SH-SY5Y (cell line): ENCODE data around the gene MED13L.

Source experiments
- GATA2 ChIP-seq: IDR thresholded peaks from 2 replicates; pipeline ENCODE4 v1.6.1; 2011; ENCODE audit warnings: mild to moderate bottlenecking, low read depth, low read length
- GATA3 ChIP-seq: IDR thresholded peaks from 2 replicates; pipeline ENCODE4 v1.6.1; 2011; ENCODE audit warnings: low read depth, mild to moderate bottlenecking, low read length, moderate library complexity

The MED13L gene

GRCh38 chr12:116144384-116144783 is 133.1 kb downstream of the MED13L start:
- no peak for TF ChIP-seq GATA3
- no peak for TF ChIP-seq GATA2

DNA sequence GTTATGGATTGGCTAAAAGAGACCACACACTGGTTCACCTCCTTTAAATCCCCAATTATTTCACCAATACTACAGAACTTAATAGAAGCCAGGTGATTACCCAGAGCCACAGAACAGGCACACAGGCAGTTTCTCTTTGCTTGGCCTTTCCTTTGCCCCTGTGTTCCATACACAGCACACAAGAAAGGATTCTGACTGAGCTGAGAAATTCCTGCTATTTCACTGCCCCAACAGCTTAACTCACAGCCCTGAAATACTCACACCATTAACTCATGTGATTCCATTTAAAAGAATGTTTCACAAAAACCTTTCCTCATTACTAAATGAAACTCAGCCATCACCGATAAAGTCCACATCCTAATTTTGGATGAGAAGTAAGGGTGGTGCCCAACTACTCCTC is 133.6 kb downstream of the MED13L start:
- no peak for TF ChIP-seq GATA3
- TF ChIP-seq GATA2, result no peak

DNA sequence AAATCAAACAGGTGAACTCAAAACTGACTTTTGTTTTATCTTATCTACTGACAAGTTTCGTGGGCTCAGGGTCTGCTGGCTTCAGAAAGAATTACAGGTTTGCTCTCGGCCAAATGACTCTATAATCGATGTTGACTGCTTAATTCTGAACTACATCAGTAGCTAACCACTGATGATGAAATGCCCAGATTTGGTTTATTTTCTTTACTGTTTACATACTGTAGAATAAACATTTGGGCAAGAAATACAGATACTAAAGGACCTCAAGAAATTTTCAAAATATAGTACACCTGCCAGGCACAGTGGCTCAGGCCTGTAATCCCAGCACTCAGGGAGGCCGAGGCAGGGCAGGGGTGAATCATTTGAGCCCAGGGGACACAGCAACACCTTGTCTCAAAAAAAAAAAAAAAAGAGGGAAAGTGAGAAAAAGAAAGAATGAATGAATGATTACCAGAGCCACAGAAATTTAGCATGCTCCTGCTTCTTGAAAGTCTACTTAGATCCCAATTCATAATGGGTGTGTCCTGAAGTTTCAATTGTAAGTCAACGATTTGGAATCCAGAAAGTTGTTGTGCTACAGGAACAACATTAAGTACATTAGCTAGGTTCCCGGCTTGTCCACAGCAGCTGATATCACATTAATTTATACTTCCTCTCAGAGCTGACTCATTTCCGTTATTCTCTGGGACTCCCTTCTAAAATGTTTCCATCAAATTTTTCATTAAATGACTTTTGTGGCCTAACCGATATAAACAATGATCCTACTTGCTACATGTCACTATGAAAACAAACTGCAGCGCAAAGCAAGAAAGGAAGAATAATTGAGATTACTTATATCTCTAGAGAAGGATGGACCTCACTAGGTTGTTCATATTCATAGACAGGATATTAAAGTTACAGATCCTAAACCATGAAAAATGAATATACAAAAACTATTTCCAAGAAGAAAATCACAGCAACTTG is 134.3 kb downstream of the MED13L start:
- TF ChIP-seq GATA3 (no peak), GATA2 (no peak)

GRCh38 chr12:116141833-116142162 is 135.7 kb downstream of the MED13L start:
- TF ChIP-seq GATA3, result no peak
- no peak for TF ChIP-seq GATA2

DNA sequence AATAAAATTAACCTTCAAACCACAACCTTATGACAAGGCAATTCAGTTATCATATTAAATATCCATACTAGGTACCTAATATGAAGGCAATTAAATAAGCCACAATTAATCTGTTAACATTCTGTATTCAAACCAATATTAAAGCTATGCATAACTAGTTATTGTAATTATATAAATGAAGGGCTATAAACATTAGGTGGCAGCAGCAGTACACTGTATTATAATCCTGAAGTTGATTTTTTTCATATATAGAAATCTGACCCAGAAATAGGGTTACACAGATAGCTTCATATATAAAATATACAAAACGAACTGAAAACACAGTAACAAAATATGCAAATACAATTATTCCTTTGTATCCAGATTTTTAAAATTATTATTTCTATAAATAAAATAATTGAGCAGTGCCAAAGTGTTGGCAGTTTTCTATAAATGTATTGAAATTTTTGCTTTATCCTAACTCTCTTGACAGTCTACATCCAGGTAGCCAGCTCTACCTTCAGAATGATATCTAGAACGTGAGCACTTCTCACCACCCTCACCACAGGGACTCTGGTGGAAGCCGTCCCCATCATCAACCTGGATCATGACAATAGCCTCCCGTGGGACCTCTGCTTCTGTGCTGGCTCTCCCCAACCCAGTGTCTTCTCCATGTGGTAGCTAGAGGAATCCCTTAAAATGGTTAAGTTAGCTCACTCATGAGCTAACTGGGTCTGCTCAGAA is 136.2 kb downstream of the MED13L start:
- no peak for TF ChIP-seq GATA3
- no peak for TF ChIP-seq GATA2

DNA sequence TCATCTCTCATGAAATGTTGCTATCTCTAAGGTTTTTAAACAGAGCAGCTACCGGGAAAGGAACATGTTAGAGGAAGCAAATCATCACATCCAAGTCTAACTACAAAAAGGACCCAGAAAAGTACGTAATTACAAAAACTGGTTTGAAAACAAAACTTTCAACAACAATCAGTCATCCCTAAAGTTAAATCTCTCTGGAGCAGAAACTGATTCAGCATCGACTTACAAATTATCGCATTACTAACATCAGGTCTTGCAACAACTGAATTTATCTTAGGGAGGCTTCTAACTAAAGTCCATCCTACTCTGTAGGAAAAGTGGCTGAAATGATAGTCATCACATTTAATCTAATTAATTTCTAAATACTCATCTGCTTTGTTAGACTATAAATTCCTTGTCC is 137.0 kb downstream of the MED13L start:
- TF ChIP-seq GATA2, result no peak
- no peak for TF ChIP-seq GATA3

DNA sequence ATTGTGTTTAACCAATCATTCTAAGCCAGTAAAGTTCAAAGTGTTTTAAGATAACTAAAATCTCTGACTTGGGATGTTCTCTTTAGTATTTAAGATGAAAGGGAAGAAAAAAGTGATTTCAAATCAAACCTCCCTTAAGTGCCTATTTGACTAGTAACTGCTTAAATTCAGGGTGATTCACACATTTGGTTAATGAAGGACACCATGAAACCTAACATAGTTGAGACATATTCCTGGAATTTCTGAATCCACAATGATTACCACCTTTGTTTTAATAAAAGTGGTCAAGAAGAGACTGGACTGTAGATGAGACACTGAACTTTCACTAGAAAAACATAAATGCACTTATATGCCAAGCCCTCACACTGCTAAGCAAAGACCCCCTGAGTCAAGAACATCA is 138.7 kb downstream of the MED13L start:
- TF ChIP-seq GATA3 (no peak), GATA2 (no peak)

GRCh38 chr12:116138364-116138763 is 139.1 kb downstream of the MED13L start:
- no peak for TF ChIP-seq GATA3
- no peak for TF ChIP-seq GATA2

DNA sequence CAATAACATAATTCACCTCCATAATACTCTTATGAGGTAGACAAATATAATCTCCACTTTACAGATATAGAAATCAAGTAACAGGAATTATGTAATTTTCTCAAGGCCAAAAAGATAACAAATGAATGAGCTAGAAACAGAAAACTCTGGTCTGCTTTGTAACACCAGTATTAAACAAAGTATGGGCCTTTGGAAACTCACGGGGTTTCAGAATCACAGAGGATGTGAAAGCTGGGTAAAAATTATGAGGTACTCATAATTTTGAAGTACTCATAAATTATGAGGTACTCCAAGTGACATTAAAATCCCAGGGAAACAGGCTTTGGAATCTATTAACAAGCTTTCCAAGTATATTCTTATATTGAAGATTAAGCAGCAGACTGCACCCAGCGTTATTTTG is 140.2 kb downstream of the MED13L start:
- no peak for TF ChIP-seq GATA3
- no peak for TF ChIP-seq GATA2

- no peak for TF ChIP-seq GATA2
- no peak for TF ChIP-seq GATA3
Measured at GRCh38 chr12:116136340-116136739, 141.2 kb downstream of the MED13L start.

DNA sequence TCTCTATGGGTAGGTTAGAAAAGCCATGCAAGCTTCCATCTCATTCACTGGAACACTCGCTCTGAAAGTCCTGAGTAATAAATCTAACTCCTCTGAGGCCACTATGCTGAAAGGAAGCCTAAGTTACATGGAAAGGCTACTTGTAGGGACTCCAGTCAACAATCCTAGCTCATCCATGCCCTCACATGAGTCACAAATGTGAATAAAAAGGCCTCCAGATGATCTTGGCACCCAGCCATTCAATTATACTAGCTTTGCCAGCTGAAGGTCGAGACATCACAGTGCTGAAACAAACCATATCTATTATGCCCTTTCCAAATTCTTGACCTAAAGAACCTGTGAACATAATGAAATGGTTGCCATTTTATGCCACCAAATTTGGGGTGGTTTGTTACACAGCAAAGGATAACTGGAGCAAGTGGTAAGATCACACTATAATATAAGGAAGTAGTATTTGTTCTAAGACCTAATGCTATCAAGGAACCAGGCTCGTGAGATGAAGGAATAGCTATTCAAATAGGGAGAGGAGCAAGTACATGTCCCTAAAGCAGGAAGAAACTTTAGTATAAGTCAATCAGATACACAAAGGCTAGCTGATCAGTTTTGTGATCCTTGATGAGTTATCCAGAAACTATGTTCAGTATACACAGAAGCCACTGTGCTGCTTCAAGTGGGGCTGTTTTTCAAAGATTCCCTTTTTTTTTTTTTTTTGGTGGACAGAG is 142.1 kb downstream of the MED13L start:
- TF ChIP-seq GATA3 (no peak), GATA2 (no peak)

DNA sequence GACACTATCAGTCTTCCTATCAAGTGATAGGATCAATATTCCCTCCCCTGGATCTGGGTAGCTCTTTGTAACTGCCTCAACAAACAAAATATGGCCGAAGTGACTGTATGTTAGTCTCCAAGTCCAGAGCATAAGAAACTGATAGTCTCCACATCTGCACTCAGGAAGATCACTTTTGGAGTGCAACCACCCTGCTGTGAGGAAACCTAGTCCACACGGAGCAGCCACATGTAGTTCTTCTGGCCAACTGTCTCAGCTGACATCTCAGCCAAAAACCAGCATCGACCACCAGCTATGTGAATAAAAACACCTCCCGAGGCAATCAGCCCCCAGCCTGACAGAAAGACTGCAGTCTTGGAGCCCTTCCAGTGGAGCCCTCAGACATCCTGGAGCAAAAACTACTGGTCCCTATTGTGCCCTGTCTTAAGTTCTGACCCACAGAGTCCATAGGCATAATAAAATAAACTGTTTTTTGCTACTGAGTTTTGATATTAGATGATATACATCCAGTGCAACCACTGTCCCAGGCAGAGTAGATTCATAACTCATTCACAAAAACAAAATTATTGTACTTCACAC is 143.8 kb downstream of the MED13L start:
- TF ChIP-seq GATA3 (no peak), GATA2 (no peak)

- TF ChIP-seq GATA3, result no peak
- TF ChIP-seq GATA2, result no peak
Measured at GRCh38 chr12:116133149-116133548, 144.3 kb downstream of the MED13L start.

DNA sequence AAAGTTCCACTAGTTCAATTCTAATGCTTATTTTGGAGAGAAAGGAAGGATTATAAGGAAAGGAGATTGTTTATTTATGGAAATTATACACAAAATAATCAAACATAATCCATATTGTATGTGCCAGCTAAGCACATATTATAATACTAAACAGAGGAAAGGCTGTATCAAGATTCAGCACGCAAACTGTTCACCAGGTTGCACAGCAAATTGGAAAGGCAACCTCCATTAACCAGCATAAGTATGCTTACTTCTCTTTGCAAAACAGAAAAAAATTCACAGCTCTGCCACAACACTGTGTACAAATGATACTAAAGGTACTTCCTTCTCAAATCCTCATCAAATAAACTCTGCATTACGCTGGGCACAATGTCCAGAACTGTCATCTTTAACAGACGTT is 146.3 kb downstream of the MED13L start:
- TF ChIP-seq GATA3, result no peak
- TF ChIP-seq GATA2, result no peak
